K562 (cell line): ENCODE measurements around the gene LRRC61. TPM values are rescaled to one million over a fixed set of nuclear protein-coding genes. Genes with fewer than 3 reads are reported as not detected.

ENCODE experiments used
- BCL6 ChIP-seq: fragments of 250-450 bp; sonication (Bioruptor Pico); IDR thresholded peaks from 2 replicates; pipeline ENCODE4 v1.4.0; 2020
- CTCFL ChIP-seq: IDR thresholded peaks from 2 replicates; pipeline ENCODE4 v1.6.1; 2011; ENCODE audit warnings: borderline replicate concordance, low read depth, mild to moderate bottlenecking, moderate library complexity, low read length; ENCODE audit not compliant: insufficient read depth, poor library complexity, severe bottlenecking
- MAFG ChIP-seq: fragments of 450-650 bp; conservative IDR thresholded peaks from 2 replicates; pipeline ENCODE4 v1.6.1; 2016; ENCODE audit warnings: missing genetic modification characterization, missing compliant biosample characterization
- MED1 ChIP-seq: sonication (generic); formaldehyde crosslinking; IDR thresholded peaks from 2 replicates; pipeline ENCODE4 v1.8.1; 2023; ENCODE audit warnings: missing genetic modification reagents, borderline replicate concordance
- RBM25 ChIP-seq: fragments of 200-400 bp; formaldehyde crosslinking; IDR thresholded peaks from 2 replicates; pipeline ENCODE4 v1.6.1; 2018; ENCODE audit warnings: low read length, low read depth, moderate library complexity; ENCODE audit not compliant: severe bottlenecking
- ZEB2 ChIP-seq: fragments of 450-650 bp; IDR thresholded peaks from 2 replicates; pipeline ENCODE4 v1.6.1; 2016
- ZKSCAN1 ChIP-seq: fragments of 150-350 bp; IDR thresholded peaks from 2 replicates; pipeline ENCODE4 v1.6.1; 2016; ENCODE audit warnings: low read depth, low read length
- ZNF407 ChIP-seq: fragments of 450-650 bp; IDR thresholded peaks from 2 replicates; pipeline ENCODE4 v1.6.1; 2016; ENCODE audit warnings: low read depth
- ZNF766 ChIP-seq: fragments of 200-800 bp; sonication (Bioruptor generic); conservative IDR thresholded peaks from 2 replicates; pipeline ENCODE4 v1.6.1; 2016; ENCODE audit warnings: missing genetic modification characterization, missing compliant biosample characterization
- polyA plus RNA-seq, 8 experiments: library from polyadenylated mRNA; depleted of rRNA in 4 of 8; stranded (reverse) in 5 of 8; unstranded in 3 of 8; fragments of >200 nt; fragmentation: Nextera tagmentation in 2 of 8; fragmentation: Illumina TruSeq in 1 of 8; extraction: Ambion mirVana in 2 of 8; extraction: Trizol in 1 of 8; gene quantifications; 2 replicates each; pipeline versions ENCODE4 v1.2.1 to v1.2.3, GENCODE V29; 2011 to 2014; ENCODE audit warnings: inconsistent platforms in 1 of 8, missing spikeins in 1 of 8
- total RNA-seq, 7 experiments: library from RNA; depleted of rRNA in 6 of 7; stranded (reverse); fragments of >200 nt in 6 of 7; fragmentation: Illumina TruSeq in 2 of 7; extraction: Trizol in 2 of 7; gene quantifications; 2 replicates each; pipeline versions ENCODE4 v1.2.1 to v1.2.3, GENCODE V29; 2011 to 2021; ENCODE audit warnings: low replicate concordance in 1 of 7
- TF ChIP-seq, protein P1 (sequence below): fragments of 450-650 bp; formaldehyde crosslinking; IDR thresholded peaks from 2 replicates; pipeline ENCODE4 v1.4.0; 2020; ENCODE audit warnings: mild to moderate bottlenecking, moderate library complexity

The LRRC61 gene
- total and polyA plus RNA-seq, 9 of the 15 experiments (the other 6 are each of a cell fraction or from before 2014, with no cell fraction given) = 1.3 to 55.2 (median 35.2) TPM

DNA sequence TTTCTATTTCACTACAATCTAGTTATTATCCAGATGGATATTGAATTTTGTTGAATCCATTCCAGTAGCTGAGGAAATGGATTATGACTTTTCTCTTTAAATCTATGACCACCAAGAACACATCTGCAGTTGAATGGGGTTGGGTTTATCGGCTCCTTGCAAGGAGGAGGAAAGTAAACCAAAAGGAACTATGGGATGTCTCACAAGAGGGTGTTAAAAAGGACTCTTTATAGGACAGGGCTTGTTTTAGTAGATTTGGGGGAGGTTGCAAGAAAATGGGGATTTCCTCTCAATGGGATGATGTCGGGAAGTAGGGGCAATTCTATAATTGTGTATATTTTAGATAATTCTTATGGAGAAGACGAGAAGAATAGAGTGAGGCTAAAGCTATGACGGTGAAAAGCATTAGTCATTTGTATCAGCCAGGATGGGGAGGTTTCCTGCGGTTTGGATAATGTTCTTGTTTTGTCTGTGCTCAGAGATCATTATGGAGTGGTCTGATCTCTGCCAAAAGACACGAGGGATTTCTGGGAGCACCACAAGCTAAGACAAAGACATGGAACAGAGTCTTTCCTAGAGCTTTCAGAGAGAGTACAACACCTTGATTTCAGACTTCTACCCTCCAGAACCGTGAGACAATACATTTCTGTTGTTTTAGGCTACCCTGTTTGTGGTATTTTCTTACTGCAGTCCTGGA is 5.3 kb upstream of the LRRC61 start (continued):
- TF ChIP-seq, protein P1, sequence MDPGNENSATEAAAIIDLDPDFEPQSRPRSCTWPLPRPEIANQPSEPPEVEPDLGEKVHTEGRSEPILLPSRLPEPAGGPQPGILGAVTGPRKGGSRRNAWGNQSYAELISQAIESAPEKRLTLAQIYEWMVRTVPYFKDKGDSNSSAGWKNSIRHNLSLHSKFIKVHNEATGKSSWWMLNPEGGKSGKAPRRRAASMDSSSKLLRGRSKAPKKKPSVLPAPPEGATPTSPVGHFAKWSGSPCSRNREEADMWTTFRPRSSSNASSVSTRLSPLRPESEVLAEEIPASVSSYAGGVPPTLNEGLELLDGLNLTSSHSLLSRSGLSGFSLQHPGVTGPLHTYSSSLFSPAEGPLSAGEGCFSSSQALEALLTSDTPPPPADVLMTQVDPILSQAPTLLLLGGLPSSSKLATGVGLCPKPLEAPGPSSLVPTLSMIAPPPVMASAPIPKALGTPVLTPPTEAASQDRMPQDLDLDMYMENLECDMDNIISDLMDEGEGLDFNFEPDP (CRISPR knock-in tag) = no peak
- TF ChIP-seq MAFG (tag) (no peak), MED1 (no peak), ZEB2 (peak; percentile 65), ZNF407 (no peak), ZNF766 (CRISPR knock-in tag) (peak; percentile 93), BCL6 (CRISPR knock-in tag) (no peak), ZKSCAN1 (no peak), RBM25 (peak; percentile 89), CTCFL (no peak)
